ENCODE results near the gene PSRC1. TPM values are rescaled to one million over a fixed set of nuclear protein-coding genes. Genes with fewer than 3 reads are reported as not detected.
A peak's percentile ranks its signal among the peaks of the same experiment; 100 is the strongest.

Gene PSRC1
- total and polyA plus RNA-seq, 5 donors: 1.6 to 4.6 (median 2.6) TPM

- WGBS: 49% methylated on average over 28 of the region's 28 CpGs
- DNase-seq: no peak
- H3K4me3 ChIP-seq (ENCODE audit: low read length): peak overlapping the region; percentile 12
- H3K9me3 ChIP-seq (ENCODE audit: control insufficient read depth, low read length): no peaks in the 10 kb centered on the region
- H3K27ac ChIP-seq (ENCODE audit: low read length): no peak overlapping the region
- no peaks in the 10 kb centered on the region for H3K27me3 ChIP-seq (ENCODE audit: control insufficient read depth, insufficient read depth)
- no peak for ATAC-seq
- peaks cover 10% of the 10 kb centered on the region for H3K4me1 ChIP-seq (ENCODE audit: control insufficient read depth, insufficient read depth, low read length)
- intact Hi-C loops (cut with DNase I): loop anchor here in 1 of 4 donors (2.0 kb wide), 1 partner anchor 25 kb away; the partner anchor contains the start of gene MYBPHL
Observed at GRCh38 chr1:109281680-109282496, 1.1 kb downstream of the PSRC1 start.

DNA sequence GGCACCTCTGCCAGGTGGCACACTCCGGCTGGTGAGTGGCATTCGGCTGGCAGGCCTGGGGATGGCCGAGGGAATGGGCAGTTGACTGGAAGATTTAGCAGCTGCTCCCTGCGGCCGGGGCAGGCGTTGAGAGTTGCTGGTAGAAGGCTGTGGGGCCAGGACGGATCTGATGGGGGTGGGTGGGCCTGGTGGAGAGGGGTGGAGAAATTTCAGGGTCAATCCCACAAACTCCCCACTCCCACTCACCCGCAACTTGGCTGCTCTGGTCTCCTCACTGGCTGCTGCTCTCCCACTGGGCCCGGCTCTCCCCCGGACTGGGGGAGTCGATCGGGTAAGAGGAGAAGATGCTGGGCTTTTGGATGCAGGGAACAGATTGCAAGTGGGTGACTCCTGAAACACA is 2.1 kb downstream of the PSRC1 start:
- WGBS: 92% methylated on average over 12 of the region's 12 CpGs
- DNase-seq: no peak
- Histone ChIP-seq H3K4me3 (ENCODE audit: low read length) (no peak overlapping the region), H3K27me3 (ENCODE audit: control insufficient read depth, insufficient read depth) (no peaks in the 10 kb centered on the region), H3K9me3 (ENCODE audit: control insufficient read depth, low read length) (no peaks in the 10 kb centered on the region), H3K27ac (ENCODE audit: low read length) (no peak overlapping the region), H3K4me1 (ENCODE audit: control insufficient read depth, insufficient read depth, low read length) (peaks cover 10% of the 10 kb centered on the region)
- ATAC-seq: no peak
- intact Hi-C loops (cut with DNase I): no loop called here

DNA sequence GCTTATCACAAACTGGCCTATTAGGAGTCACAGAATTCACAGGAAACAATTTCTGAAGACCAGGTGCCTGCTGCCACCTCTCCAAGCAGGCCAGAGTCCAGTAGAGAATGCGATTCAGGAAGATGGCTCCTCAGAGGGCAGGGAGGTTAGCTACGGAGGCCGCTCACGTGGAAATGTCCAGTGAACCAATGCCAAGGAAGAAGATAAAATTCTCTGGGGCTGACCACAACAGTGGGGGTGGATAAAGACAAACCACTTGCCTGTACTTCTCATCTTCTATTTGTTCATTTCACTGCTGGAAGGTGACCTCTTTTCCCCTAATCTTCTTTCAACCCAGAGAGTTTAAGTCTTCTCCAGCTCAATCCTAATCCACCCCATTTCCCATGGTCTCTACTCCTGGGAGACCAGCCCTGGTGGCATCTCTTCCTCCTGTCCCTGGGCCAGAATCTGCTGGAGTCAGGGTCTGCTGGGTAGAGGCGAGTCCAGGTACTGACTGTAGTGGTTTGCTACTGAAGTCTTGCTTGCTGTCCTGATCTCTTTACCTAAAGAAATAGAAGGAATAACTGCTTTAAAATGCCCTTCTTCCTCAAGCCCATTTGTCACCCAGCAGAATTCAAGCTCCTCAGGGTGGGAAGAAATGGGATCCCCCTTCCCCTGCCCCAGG is 3.2 kb downstream of the PSRC1 start:
- DNase-seq (no peak), ATAC-seq (no peak)
- Histone ChIP-seq H3K27me3 (ENCODE audit: control insufficient read depth, insufficient read depth) (no peaks in the 10 kb centered on the region), H3K27ac (ENCODE audit: low read length) (no peak overlapping the region), H3K4me3 (ENCODE audit: low read length) (no peak overlapping the region), H3K4me1 (ENCODE audit: control insufficient read depth, insufficient read depth, low read length) (peaks cover 13% of the 10 kb centered on the region), H3K9me3 (ENCODE audit: control insufficient read depth, low read length) (no peaks in the 10 kb centered on the region)
- 68% methylated on average over 5 of the region's 5 CpGs for WGBS
- intact Hi-C loops (cut with DNase I): loop anchor here in 3 of 4 donors (2.0 to 5.0 kb wide), 2 partner anchors 118 to 119 kb away; partner anchors contain the start of gene SORT1 (in 2 of the 3)

DNA sequence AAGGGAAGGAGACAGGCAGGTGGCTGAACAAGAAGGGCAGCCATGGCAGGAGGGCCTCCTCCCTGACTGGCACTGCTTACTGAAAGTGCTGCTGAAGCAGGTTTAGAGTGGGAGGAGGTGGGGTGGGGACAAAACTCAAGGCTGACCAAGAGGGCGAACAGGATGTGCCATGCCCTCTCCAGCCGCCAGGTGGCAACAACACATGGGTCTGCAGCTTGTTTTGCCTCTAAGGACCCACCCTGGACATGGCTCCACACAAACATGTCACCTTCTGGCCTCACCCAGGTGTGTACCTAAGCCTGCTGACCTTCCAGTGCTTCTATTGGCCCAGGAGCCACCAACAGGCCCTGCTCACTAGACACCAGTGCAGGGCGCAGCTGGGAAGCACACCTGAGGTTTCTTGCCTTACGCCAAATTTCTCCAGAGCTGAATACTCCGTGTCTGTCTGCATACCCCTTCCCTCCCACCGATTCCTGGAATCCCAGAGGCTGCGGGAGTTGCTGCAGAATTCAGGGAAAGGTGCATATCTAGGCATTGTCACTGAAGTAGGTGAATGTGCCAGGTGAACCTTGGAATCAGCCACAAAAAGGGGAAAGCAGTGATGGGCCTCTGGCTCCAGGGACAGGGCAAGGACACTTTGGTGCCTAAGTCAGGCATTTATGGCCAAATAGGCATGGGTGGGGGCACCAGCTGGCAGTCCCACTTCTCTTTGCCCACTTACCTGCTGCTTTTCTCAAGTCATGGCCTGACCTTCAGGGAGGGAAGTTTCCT is 5.3 kb downstream of the PSRC1 start:
- Histone ChIP-seq H3K27ac (ENCODE audit: low read length) (no peak overlapping the region), H3K4me3 (ENCODE audit: low read length) (no peak overlapping the region), H3K9me3 (ENCODE audit: control insufficient read depth, low read length) (no peaks in the 10 kb centered on the region), H3K4me1 (ENCODE audit: control insufficient read depth, insufficient read depth, low read length) (peaks cover 13% of the 10 kb centered on the region), H3K27me3 (ENCODE audit: control insufficient read depth, insufficient read depth) (no peaks in the 10 kb centered on the region)
- peak; percentile 72 to 78 for ATAC-seq
- intact Hi-C loops (cut with DNase I): loop anchor here (2.0 to 5.0 kb wide), 2 partner anchors 120 to 121 kb away; partner anchors contain the start of gene SORT1 (in 2 of the 4)
- WGBS: 67% methylated on average over 7 of the region's 7 CpGs
- peak; percentile 76 to 92 (median 92) for DNase-seq

GRCh38 chr1:109275706-109276345 is 7.1 kb downstream of the PSRC1 start:
- intact Hi-C loops (cut with DNase I): loop anchor here in 3 of 4 donors (2.0 to 5.0 kb wide), 2 partner anchors 121 to 123 kb away; partner anchors contain the start of gene SORT1 (in 2 of the 3)
- peak in 1 of 3 donors; percentile 5 for DNase-seq
- H3K27me3 ChIP-seq (ENCODE audit: control insufficient read depth, insufficient read depth): no peaks in the 10 kb centered on the region
- H3K9me3 ChIP-seq (ENCODE audit: control insufficient read depth, low read length): no peaks in the 10 kb centered on the region
- H3K27ac ChIP-seq (ENCODE audit: low read length): no peak overlapping the region
- no peak overlapping the region for H3K4me3 ChIP-seq (ENCODE audit: low read length)
- H3K4me1 ChIP-seq (ENCODE audit: control insufficient read depth, insufficient read depth, low read length): peaks cover 5% of the 10 kb centered on the region
- ATAC-seq: no peak
- whole genome bisulfite sequencing: 40% methylated on average over 9 of the region's 9 CpGs

DNA sequence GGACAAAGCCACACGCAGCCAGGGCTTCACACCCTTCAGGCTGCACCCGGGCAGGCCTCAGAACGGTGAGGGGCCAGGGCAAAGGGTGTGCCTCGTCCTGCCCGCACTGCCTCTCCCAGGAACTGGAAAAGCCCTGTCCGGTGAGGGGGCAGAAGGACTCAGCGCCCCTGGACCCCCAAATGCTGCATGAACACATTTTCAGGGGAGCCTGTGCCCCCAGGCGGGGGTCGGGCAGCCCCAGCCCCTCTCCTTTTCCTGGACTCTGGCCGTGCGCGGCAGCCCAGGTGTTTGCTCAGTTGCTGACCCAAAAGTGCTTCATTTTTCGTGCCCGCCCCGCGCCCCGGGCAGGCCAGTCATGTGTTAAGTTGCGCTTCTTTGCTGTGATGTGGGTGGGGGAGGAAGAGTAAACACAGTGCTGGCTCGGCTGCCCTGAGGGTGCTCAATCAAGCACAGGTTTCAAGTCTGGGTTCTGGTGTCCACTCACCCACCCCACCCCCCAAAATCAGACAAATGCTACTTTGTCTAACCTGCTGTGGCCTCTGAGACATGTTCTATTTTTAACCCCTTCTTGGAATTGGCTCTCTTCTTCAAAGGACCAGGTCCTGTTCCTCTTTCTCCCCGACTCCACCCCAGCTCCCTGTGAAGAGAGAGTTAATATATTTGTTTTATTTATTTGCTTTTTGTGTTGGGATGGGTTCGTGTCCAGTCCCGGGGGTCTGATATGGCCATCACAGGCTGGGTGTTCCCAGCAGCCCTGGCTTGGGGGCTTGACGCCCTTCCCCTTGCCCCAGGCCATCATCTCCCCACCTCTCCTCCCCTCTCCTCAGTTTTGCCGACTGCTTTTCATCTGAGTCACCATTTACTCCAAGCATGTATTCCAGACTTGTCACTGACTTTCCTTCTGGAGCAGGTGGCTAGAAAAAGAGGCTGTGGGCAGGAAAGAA is 8.1 kb downstream of the PSRC1 start:
- intact Hi-C loops (cut with DNase I): loop anchor here in 2 of 4 donors (5.0 kb wide), 1 partner anchor 122 kb away; the partner anchor contains the start of gene SORT1 (in 2 of the 2)

GRCh38 chr1:109273570-109274288 is 9.2 kb downstream of the PSRC1 start:
- DNase-seq: no peak
- intact Hi-C loops (cut with DNase I): no loop called here
- 83% methylated on average over 30 of the region's 30 CpGs for WGBS
- H3K9me3 ChIP-seq (ENCODE audit: control insufficient read depth, low read length): no peaks in the 10 kb centered on the region
- no peaks in the 10 kb centered on the region for H3K27me3 ChIP-seq (ENCODE audit: control insufficient read depth, insufficient read depth)
- H3K27ac ChIP-seq (ENCODE audit: low read length): no peak overlapping the region
- ATAC-seq: no peak
- H3K4me1 ChIP-seq (ENCODE audit: control insufficient read depth, insufficient read depth, low read length): peaks cover 5% of the 10 kb centered on the region
- H3K4me3 ChIP-seq (ENCODE audit: low read length): no peak overlapping the region

More for the DNA sequence above, 8.1 kb downstream of the PSRC1 start:
- H3K27ac ChIP-seq (ENCODE audit: low read length): no peak overlapping the region
- no peak overlapping the region for H3K4me3 ChIP-seq (ENCODE audit: low read length)
- H3K9me3 ChIP-seq (ENCODE audit: control insufficient read depth, low read length): no peaks in the 10 kb centered on the region
- WGBS: 72% methylated on average over 24 of the region's 24 CpGs
- ATAC-seq (no peak), DNase-seq (peak in 2 of 3 donors; percentile 5 to 78)
- H3K27me3 ChIP-seq (ENCODE audit: control insufficient read depth, insufficient read depth): no peaks in the 10 kb centered on the region
- peaks cover 5% of the 10 kb centered on the region for H3K4me1 ChIP-seq (ENCODE audit: control insufficient read depth, insufficient read depth, low read length)

DNA sequence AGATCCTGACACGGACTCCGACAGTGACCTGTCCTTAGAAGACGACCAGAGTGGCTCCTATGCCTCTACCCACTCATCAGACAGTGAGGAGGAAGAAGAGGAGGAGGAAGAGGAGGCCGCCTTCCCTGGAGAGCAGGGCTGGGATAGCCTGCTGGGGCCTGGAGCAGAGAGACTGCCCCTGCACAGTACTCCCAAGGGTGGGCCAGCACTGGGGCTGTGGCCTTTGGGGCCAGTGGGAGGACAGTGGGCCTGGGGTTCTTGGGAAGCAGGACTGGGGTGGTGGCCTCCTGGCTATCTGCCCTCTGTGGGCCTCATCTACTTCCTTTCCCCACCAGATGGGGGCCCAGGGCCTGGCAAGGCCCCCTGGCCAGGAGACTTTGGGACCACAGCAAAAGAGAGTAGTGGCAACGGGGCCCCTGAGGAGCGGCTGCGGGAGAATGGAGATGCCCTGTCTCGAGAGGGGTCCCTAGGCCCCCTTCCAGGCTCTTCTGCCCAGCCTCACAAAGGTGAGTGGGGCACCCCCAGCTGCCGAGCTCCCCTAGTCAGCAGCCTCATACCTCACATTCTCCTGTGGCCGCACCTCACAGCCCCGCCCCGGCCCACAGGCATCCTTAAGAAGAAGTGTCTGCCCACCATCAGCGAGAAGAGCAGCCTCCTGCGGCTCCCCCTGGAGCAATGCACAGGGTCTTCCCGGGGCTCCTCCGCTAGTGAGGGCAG is 10.0 kb downstream of the PSRC1 start:
- H3K27ac ChIP-seq (ENCODE audit: low read length): no peak overlapping the region
- no peak for ATAC-seq
- intact Hi-C loops (cut with DNase I): no loop called here

More for the DNA sequence above, 10.0 kb downstream of the PSRC1 start:
- 89% methylated on average over 16 of the region's 16 CpGs for WGBS
- H3K4me3 ChIP-seq (ENCODE audit: low read length): no peak overlapping the region
- DNase-seq: peak in 1 of 3 donors; percentile 8
- H3K27me3 ChIP-seq (ENCODE audit: control insufficient read depth, insufficient read depth): no peaks in the 10 kb centered on the region
- H3K4me1 ChIP-seq (ENCODE audit: control insufficient read depth, insufficient read depth, low read length): peaks cover 5% of the 10 kb centered on the region
- no peaks in the 10 kb centered on the region for H3K9me3 ChIP-seq (ENCODE audit: control insufficient read depth, low read length)
